ENCODE results near the gene SNAPC5.

SNAPC5 gene

DNA sequence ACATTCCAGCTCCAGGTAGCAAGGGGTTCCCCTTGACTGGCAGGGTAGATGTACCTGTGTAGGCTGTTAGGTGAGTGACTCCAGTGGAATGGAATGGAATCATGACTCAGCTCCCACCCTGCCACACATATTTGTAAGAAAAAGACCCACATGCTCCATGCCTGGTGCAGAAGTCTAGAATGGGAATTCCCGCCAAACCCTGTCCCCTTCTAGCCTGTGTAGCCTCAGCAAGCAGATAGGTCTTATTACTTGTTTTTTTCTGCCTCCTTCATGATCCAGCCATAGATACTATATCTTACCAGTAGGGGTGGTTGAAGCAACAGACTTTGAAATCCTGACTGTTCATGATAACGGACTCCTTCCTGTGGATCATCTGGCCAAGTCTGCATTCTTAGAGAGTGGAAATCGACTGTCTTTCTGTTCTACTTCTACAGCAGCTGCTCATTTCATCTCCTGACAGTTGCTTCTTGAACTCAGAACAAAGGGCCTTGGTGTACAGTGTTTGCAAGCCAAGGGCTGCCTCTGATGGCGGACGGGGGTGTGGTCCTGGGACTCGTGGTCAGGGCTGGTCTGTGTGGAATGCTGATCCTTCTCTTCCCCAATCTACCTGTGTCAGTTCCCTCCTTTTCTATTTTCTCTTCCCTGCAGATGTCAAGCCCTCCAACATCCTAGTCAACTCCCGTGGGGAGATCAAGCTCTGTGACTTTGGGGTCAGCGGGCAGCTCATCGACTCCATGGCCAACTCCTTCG, 16.3 kb downstream of the SNAPC5 start:
- H3K4me3 ChIP-seq (ENCODE audit: low read depth, low read length): no peak overlapping the region
- TF ChIP-seq, protein P1, sequence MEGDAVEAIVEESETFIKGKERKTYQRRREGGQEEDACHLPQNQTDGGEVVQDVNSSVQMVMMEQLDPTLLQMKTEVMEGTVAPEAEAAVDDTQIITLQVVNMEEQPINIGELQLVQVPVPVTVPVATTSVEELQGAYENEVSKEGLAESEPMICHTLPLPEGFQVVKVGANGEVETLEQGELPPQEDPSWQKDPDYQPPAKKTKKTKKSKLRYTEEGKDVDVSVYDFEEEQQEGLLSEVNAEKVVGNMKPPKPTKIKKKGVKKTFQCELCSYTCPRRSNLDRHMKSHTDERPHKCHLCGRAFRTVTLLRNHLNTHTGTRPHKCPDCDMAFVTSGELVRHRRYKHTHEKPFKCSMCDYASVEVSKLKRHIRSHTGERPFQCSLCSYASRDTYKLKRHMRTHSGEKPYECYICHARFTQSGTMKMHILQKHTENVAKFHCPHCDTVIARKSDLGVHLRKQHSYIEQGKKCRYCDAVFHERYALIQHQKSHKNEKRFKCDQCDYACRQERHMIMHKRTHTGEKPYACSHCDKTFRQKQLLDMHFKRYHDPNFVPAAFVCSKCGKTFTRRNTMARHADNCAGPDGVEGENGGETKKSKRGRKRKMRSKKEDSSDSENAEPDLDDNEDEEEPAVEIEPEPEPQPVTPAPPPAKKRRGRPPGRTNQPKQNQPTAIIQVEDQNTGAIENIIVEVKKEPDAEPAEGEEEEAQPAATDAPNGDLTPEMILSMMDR (IDR thresholded peaks at IDR 0.05; ENCODE audit: borderline replicate concordance, insufficient read depth, low read depth, low read length): no peak

DNA sequence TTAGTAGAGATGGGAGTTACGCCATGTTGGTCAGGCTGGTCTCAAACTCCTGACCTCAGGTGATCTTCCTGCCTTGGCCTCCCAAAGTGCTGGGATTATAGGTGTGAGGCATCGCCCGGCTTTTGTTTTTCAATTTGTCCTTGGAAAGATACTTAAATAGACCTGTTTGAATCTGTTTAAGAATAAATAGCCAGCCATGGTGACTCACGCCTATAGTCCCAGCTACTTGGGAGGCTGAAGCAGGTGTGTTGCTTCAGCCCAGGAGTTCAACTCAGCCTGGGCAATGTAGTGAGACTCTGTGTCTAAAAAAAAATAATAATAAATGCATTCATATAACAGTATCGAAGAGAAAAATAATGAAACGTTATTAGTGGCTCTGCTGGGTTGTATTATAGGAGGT, 17.3 kb downstream of the SNAPC5 start:
- no peak overlapping the region for H3K4me3 ChIP-seq (ENCODE audit: low read depth, low read length)
- TF ChIP-seq, protein P1 (IDR thresholded peaks at IDR 0.05; ENCODE audit: borderline replicate concordance, insufficient read depth, low read depth, low read length): no peak

DNA sequence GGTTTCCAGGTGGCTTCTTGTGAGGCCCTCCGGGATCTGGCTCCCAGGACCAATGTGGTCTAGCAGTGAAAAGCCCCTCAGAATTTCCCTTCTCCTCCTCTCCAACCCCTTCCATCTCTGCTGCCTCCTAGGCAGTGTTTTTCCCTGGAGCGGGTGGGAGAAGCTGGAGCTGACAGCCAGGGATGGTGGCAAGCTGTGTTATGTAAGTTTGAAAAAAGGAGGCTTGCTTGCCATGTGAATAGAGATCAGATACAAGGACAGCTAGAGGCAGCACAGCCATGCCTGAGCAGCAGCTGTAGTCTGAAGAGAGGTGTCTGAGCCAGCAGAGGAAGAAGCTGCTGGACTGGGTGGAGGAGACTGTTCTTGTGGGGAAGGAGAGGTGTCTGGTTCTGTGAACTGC, 20.6 kb downstream of the SNAPC5 start:
- TF ChIP-seq, protein P1 (IDR thresholded peaks at IDR 0.05; ENCODE audit: borderline replicate concordance, insufficient read depth, low read depth, low read length): no peak
- H3K4me3 ChIP-seq (ENCODE audit: low read depth, low read length): no peak overlapping the region

DNA sequence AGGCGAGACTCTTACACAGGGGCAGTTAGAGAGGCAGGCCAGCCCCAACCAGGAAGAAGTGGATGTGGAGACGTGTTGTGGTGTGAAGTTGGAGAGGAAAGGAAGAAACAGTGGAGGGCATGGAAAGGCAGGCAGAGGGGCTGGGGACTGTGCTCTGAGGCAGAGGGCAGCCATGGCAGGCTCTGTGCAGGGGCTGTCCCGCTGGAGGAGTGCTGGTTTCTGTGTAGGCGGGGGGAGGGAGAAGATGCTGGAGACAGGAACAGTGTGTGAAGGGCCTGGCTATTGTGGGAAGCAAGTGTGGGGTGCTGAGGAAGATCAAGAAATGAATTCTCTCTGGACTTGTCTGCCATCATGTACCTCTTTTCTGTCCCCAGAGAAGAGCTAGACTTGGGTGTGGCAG, 21.0 kb downstream of the SNAPC5 start:
- H3K4me3 ChIP-seq (ENCODE audit: low read depth, low read length): no peak overlapping the region
- TF ChIP-seq, protein P1 (IDR thresholded peaks at IDR 0.05; ENCODE audit: borderline replicate concordance, insufficient read depth, low read depth, low read length): no peak

DNA sequence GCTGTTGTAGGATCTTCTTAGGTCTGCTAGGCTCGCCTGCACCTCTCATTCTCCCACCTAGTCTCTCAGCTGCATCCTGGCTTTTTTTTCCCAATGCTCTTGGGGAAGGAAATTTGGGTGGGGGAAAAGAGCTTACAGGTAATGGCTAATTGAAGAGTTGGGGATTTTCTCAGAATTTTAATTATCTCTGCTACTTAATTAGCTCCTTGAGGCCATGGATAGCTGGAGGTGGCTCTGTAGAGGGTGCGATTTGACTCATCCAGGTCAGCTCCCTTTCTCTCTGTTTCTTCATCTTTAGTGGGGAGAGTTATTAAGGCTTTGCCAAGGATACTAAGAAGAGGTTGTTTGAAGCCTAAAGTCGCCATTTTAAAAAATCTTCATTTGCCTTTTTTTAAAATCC, 22.6 kb downstream of the SNAPC5 start:
- TF ChIP-seq, protein P1 (IDR thresholded peaks at IDR 0.05; ENCODE audit: borderline replicate concordance, insufficient read depth, low read depth, low read length): no peak

DNA sequence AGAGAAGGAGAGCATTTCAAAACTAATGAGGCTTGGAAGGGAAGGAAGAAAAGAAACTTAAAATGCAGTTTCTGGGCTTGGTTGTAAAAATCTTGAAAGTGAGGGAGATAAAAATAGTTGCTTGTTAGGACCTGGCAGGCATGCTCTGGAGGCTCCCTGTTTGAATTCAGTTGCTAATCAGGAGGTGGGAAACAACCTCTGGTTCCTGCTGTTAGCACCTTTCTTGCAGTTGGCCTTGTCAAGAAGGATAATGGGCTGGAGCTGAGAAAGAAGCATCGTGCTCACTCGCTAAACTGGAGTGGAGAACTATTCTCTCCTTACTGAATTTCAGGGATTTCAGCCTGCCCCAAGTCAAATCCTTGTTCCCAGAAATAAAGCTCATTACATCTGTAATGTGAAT, 23.4 kb downstream of the SNAPC5 start:
- TF ChIP-seq, protein P1 (IDR thresholded peaks at IDR 0.05; ENCODE audit: borderline replicate concordance, insufficient read depth, low read depth, low read length): no peak
- no peak overlapping the region for H3K4me3 ChIP-seq (ENCODE audit: low read depth, low read length)

More for the DNA sequence above, 22.6 kb downstream of the SNAPC5 start:
- no peak overlapping the region for H3K4me3 ChIP-seq (ENCODE audit: low read depth, low read length)
